CD14-positive monocyte (primary cell): Measurements from ENCODE around the gene CACNB2. TPM values are rescaled to one million over a fixed set of nuclear protein-coding genes. Genes with fewer than 3 reads are reported as not detected.

Source experiments
- DNase-seq, 3 donors: peaks; one replicate each; pipeline ENCODE4 v3.0.0-alpha.2; 2011 to 2022
- H2AFZ ChIP-seq: 2 replicates; pipeline ENCODE4 v1.6.0; 2012; ENCODE audit warnings: mild to moderate bottlenecking, low read depth, low read length, inconsistent platforms; ENCODE audit not compliant: insufficient read depth, poor library complexity, severe bottlenecking
- H3K27ac ChIP-seq, 2 donors: 1 replicate in 1 of 2; 2 replicates in 1 of 2; pipeline ENCODE4 v1.5.1; 2012 to 2013; ENCODE audit warnings: low read length in 2 of 2, control low read depth in 1 of 2, inconsistent platforms in 1 of 2, low read depth in 1 of 2, mild to moderate bottlenecking in 1 of 2
- H3K27me3 ChIP-seq, 2 donors: one replicate each; pipeline versions ENCODE4 v1.6.0 to v1.6.1; 2011 to 2013; ENCODE audit warnings: low read length in 2 of 2; ENCODE audit not compliant: control insufficient read depth in 2 of 2, insufficient read depth in 2 of 2
- H3K36me3 ChIP-seq, 2 donors: replicated peaks in 1 of 2; 1 replicate in 1 of 2; 2 replicates in 1 of 2; pipeline versions ENCODE4 v1.5.1 to v1.6.1; 2012 to 2013; ENCODE audit warnings: low read length in 2 of 2, control low read depth in 1 of 2, inconsistent platforms in 1 of 2, mild to moderate bottlenecking in 1 of 2; ENCODE audit not compliant: insufficient read depth in 2 of 2, control insufficient read depth in 1 of 2
- H3K4me1 ChIP-seq, 2 donors: 1 replicate in 1 of 2; 2 replicates in 1 of 2; pipeline versions ENCODE4 v1.5.1 to v1.6.1; 2012 to 2013; ENCODE audit warnings: low read length in 2 of 2, control low read depth in 1 of 2, inconsistent platforms in 1 of 2, mild to moderate bottlenecking in 1 of 2, moderate library complexity in 1 of 2; ENCODE audit not compliant: insufficient read depth in 2 of 2, control insufficient read depth in 1 of 2
- H3K4me2 ChIP-seq: replicated peaks from 2 replicates; pipeline ENCODE3; 2012; ENCODE audit warnings: low read length, moderate library complexity, mild to moderate bottlenecking; ENCODE audit not compliant: poor library complexity, severe bottlenecking; ENCODE audit errors: extremely low read depth
- H3K4me3 ChIP-seq, 3 experiments: fragments of 200-600 bp in 1 of 3; sonication (generic) in 1 of 3; replicated peaks in 1 of 3; 1 replicate in 2 of 3; 2 replicates in 1 of 3; pipeline ENCODE4 v1.5.1; 2011 to 2013; ENCODE audit warnings: low read length in 3 of 3, mild to moderate bottlenecking in 3 of 3, control low read depth in 2 of 3, low read depth in 2 of 3, inconsistent platforms in 1 of 3, moderate library complexity in 1 of 3
- H3K79me2 ChIP-seq: 2 replicates; pipeline ENCODE4 v1.6.0; 2012; ENCODE audit warnings: mild to moderate bottlenecking, control low read depth, inconsistent platforms, low read length, moderate library complexity; ENCODE audit not compliant: insufficient read depth
- H3K9ac ChIP-seq: 2 replicates; pipeline ENCODE4 v1.6.0; 2017; ENCODE audit warnings: low read length, mild to moderate bottlenecking; ENCODE audit not compliant: insufficient read depth, poor library complexity, severe bottlenecking
- H3K9me3 ChIP-seq, 2 donors: replicated peaks in 1 of 2; 1 replicate in 1 of 2; 2 replicates in 1 of 2; pipeline versions ENCODE4 v1.5.1 to v1.6.1; 2012 to 2013; ENCODE audit warnings: low read length in 2 of 2, control low read depth in 1 of 2; ENCODE audit not compliant: control insufficient read depth in 1 of 2, insufficient read depth in 1 of 2
- H4K20me1 ChIP-seq: 2 replicates; pipeline ENCODE4 v1.6.0; 2012; ENCODE audit warnings: mild to moderate bottlenecking, low read length, control low read depth, moderate library complexity; ENCODE audit not compliant: insufficient read depth
- H3K27ac Mint-ChIP-seq, 7 donors: one replicate each; pipeline ENCODE4 v1.8.0; 2020; ENCODE audit warnings: mild to moderate bottlenecking in 7 of 7, mixed read lengths in 7 of 7, moderate library complexity in 6 of 7, inconsistent platforms in 2 of 7
- H3K27me3 Mint-ChIP-seq, 3 donors: one replicate each; pipeline ENCODE4 v1.8.0; 2021 to 2022; ENCODE audit warnings: low read depth in 3 of 3, mild to moderate bottlenecking in 3 of 3, mixed read lengths in 3 of 3, moderate library complexity in 3 of 3, inconsistent platforms in 1 of 3
- H3K36me3 Mint-ChIP-seq, 2 donors: one replicate each; pipeline ENCODE4 v1.8.0; 2020; ENCODE audit warnings: mixed read lengths in 2 of 2, inconsistent platforms in 1 of 2, mild to moderate bottlenecking in 1 of 2
- H3K4me1 Mint-ChIP-seq: one replicate; pipeline ENCODE4 v1.8.0; 2020; ENCODE audit warnings: mild to moderate bottlenecking, mixed read lengths
- H3K4me3 Mint-ChIP-seq, 2 donors: one replicate each; pipeline ENCODE4 v1.8.0; 2020; ENCODE audit warnings: mild to moderate bottlenecking in 2 of 2, mixed read lengths in 2 of 2, moderate library complexity in 1 of 2
- H3K9me3 Mint-ChIP-seq, 7 donors: one replicate each; pipeline ENCODE4 v1.8.0; 2020 to 2022; ENCODE audit warnings: mixed read lengths in 7 of 7, mild to moderate bottlenecking in 6 of 7, moderate library complexity in 6 of 7, inconsistent platforms in 2 of 7
- CTCF ChIP-seq: fragments of 200-600 bp; IDR thresholded peaks from one replicate; pipeline ENCODE4 v1.8.0; 2022; ENCODE audit warnings: antibody characterized with exemption, mild to moderate bottlenecking
- WGBS: methylation state at CpG from one replicate; pipeline ENCODE4 v1.1.5; 2013; ENCODE audit warnings: missing lambda C conversion rate; ENCODE audit not compliant: insufficient coverage; 5-methylcytosine and 5-hydroxymethylcytosine counted together
- intact Hi-C, 2 donors: fragments of 100-400 bp; cut with micrococcal nuclease; formaldehyde crosslinking; loops; one replicate each; pipeline versions ENCODE4 v1.15.0 to v1.15.1; 2023
- polyA plus RNA-seq, 3 donors: library from polyadenylated mRNA; depleted of rRNA in 1 of 3; unstranded in 2 of 3; stranded (reverse) in 1 of 3; fragments of 300-500 nt in 2 of 3; fragments of >200 nt in 1 of 3; fragmentation: Illumina TruSeq in 2 of 3; gene quantifications; 1 replicate in 2 of 3; 2 replicates in 1 of 3; pipeline ENCODE4 v1.2.3, GENCODE V29; 2012 to 2021

CACNB2 gene
- polyA plus RNA-seq, 3 donors = 0.05 TPM; not detected in 2

GRCh38 chr10:18501198-18501597 is 361.0 kb downstream of the CACNB2 start:
- Histone ChIP-seq H3K36me3 (no peaks in the 10 kb centered on the region), H3K4me2 (no peak overlapping the region), H4K20me1 (no peaks in the 10 kb centered on the region), H3K27ac (no peak overlapping the region), H3K4me1 (no peaks in the 10 kb centered on the region), H3K27me3 (no peaks in the 10 kb centered on the region), H3K4me3 (no peak overlapping the region), H2AFZ (no peak overlapping the region), H3K79me2 (no peaks in the 10 kb centered on the region), H3K9me3 (no peaks in the 10 kb centered on the region), H3K9ac (no peak overlapping the region)
- intact Hi-C loops = no loop called here
- Mint-ChIP-seq H3K4me3 (no peak overlapping the region), H3K27ac (no peak overlapping the region), H3K36me3 (no peaks in the 10 kb centered on the region), H3K4me1 (no peaks in the 10 kb centered on the region), H3K9me3 (peaks cover 0 to 4% (median 0%) of the 10 kb centered on the region in 7 donors), H3K27me3 (peaks cover 0 to 2% (median 1%) of the 10 kb centered on the region in 3 donors)
- no peak for DNase-seq
- TF ChIP-seq CTCF = no peak
- no CpG with 5 or more reads among the region's 3 CpGs for WGBS

- Histone ChIP-seq H3K4me3 (no peak overlapping the region), H3K27me3 (no peaks in the 10 kb centered on the region), H3K9me3 (no peaks in the 10 kb centered on the region), H3K9ac (no peak overlapping the region), H3K4me1 (no peaks in the 10 kb centered on the region), H3K4me2 (no peak overlapping the region), H4K20me1 (no peaks in the 10 kb centered on the region), H2AFZ (no peak overlapping the region), H3K27ac (no peak overlapping the region), H3K36me3 (no peaks in the 10 kb centered on the region), H3K79me2 (no peaks in the 10 kb centered on the region)
- peaks cover 0 to 4% (median 0%) of the 10 kb centered on the region in 7 donors for H3K9me3 Mint-ChIP-seq
- no CpG with 5 or more reads among the region's 5 CpGs for WGBS
- TF ChIP-seq CTCF = no peak
- DNase-seq = no peak
- H3K27ac Mint-ChIP-seq = no peak overlapping the region
- H3K4me3 Mint-ChIP-seq = no peak overlapping the region
- no peaks in the 10 kb centered on the region for H3K4me1 Mint-ChIP-seq
- H3K36me3 Mint-ChIP-seq = no peaks in the 10 kb centered on the region
- intact Hi-C loops = no loop called here
- peaks cover 0 to 2% (median 1%) of the 10 kb centered on the region in 3 donors for H3K27me3 Mint-ChIP-seq
Measured at GRCh38 chr10:18501629-18502028, 361.4 kb downstream of the CACNB2 start.
